Transverse colon (tissue), 3 donors: Measurements from ENCODE around the gene PPP3CA.

Experiments used
- CTCF ChIP-seq, 5 experiments: fragments of 200-600 bp in 3 of 5; fragments of 450-650 bp in 2 of 5; sonication (generic) in 3 of 5; IDR thresholded peaks; 1 replicate in 2 of 5; 2 replicates in 3 of 5; pipeline ENCODE4 v1.5.1; 2016 to 2017; ENCODE audit warnings: antibody characterized with exemption in 5 of 5, inconsistent platforms in 3 of 5, mild to moderate bottlenecking in 2 of 5, moderate library complexity in 1 of 5
- POLR2A ChIP-seq: fragments of 450-650 bp; IDR thresholded peaks from one replicate; pipeline ENCODE4 v1.6.1; 2016; ENCODE audit warnings: antibody characterized with exemption, mild to moderate bottlenecking, moderate library complexity

DNA sequence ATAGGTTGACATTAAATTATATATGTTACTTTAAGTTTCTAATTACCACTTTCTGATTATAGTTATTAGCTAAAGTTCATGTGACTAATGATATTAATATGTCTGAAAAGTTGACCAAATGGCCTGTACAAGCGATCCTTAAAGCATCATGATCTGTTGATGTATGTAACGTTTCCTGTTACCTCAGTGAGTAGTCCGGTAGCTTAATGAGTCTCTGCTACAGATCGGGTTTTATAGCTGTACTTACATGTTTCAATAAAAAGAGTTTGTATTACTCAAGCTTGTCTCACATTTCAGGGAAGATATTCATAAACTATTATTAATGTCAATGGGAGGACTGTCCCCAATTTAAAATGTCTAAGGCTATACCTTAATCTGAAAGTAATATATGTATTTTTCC, 246.3 kb downstream of the PPP3CA start:
- no peak for TF ChIP-seq CTCF (IDR thresholded peaks at IDR 0.05)
- no peak for TF ChIP-seq POLR2A
